ENCODE results near the gene FGFR1OP2. TPM values are rescaled to one million over a fixed set of nuclear protein-coding genes. Genes with fewer than 3 reads are reported as not detected.
A peak's percentile ranks its signal among the peaks of the same experiment; 100 is the strongest.

Gene FGFR1OP2
- total RNA-seq, 4 donors from 2014 or later, result 26.6 to 65.4 (median 41.3) TPM

GRCh38 chr12:26928661-26929060 lies 9.6 kb upstream of the FGFR1OP2 start:
- Histone ChIP-seq H3K9me3 (no peaks in the 10 kb centered on the region), H3K27me3 (no peaks in the 10 kb centered on the region), H3K27ac (no peak overlapping the region), H3K36me3 (peaks cover 0 to 84% (median 3%) of the 10 kb centered on the region in 3 donors), H3K4me1 (no peaks in the 10 kb centered on the region), H3K4me3 (no peak overlapping the region)
- intact Hi-C loops (cut with DNase I), result no loop called here
- no peak for DNase-seq
- TF ChIP-seq, protein P1, sequence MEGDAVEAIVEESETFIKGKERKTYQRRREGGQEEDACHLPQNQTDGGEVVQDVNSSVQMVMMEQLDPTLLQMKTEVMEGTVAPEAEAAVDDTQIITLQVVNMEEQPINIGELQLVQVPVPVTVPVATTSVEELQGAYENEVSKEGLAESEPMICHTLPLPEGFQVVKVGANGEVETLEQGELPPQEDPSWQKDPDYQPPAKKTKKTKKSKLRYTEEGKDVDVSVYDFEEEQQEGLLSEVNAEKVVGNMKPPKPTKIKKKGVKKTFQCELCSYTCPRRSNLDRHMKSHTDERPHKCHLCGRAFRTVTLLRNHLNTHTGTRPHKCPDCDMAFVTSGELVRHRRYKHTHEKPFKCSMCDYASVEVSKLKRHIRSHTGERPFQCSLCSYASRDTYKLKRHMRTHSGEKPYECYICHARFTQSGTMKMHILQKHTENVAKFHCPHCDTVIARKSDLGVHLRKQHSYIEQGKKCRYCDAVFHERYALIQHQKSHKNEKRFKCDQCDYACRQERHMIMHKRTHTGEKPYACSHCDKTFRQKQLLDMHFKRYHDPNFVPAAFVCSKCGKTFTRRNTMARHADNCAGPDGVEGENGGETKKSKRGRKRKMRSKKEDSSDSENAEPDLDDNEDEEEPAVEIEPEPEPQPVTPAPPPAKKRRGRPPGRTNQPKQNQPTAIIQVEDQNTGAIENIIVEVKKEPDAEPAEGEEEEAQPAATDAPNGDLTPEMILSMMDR (IDR thresholded peaks at IDR 0.05), result no peak
- TF ChIP-seq POLR2A (IDR thresholded peaks at IDR 0.05), result no peak
- WGBS, 2 donors, result 92 to 95% methylated on average over 4 to 5 of the region's 5 CpGs

DNA sequence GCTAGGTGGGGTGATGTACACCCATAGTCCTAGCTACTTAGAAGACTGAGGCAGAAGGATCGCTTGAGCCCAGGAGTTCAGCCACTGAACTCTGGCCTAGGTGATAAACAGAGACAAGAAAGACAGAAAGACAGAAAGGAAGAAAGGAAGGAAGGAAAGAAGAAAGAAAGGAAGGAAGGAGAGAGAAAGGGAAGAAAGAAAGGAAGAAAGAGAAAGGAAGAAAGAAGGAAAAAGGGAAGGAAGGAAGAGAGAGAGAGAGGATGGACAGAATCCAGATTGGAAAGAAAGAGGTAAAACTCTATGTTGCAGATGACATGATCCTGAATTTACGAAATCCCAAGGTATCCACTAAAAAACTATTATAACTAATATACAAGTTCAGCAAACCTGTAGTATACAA lies 8.7 kb upstream of the FGFR1OP2 start:
- Histone ChIP-seq H3K27me3 (no peaks in the 10 kb centered on the region), H3K4me3 (no peak overlapping the region), H3K4me1 (peaks cover 0 to 3% (median 0%) of the 10 kb centered on the region in 3 donors), H3K36me3 (peaks cover 0 to 81% (median 3%) of the 10 kb centered on the region in 3 donors), H3K9me3 (no peaks in the 10 kb centered on the region), H3K27ac (no peak overlapping the region)
- TF ChIP-seq, protein P1 (IDR thresholded peaks at IDR 0.05), result no peak
- intact Hi-C loops (cut with DNase I), result no loop called here
- 93 to 94% methylated on average over 2 of the region's 2 CpGs for WGBS, 2 donors
- no peak for DNase-seq

DNA sequence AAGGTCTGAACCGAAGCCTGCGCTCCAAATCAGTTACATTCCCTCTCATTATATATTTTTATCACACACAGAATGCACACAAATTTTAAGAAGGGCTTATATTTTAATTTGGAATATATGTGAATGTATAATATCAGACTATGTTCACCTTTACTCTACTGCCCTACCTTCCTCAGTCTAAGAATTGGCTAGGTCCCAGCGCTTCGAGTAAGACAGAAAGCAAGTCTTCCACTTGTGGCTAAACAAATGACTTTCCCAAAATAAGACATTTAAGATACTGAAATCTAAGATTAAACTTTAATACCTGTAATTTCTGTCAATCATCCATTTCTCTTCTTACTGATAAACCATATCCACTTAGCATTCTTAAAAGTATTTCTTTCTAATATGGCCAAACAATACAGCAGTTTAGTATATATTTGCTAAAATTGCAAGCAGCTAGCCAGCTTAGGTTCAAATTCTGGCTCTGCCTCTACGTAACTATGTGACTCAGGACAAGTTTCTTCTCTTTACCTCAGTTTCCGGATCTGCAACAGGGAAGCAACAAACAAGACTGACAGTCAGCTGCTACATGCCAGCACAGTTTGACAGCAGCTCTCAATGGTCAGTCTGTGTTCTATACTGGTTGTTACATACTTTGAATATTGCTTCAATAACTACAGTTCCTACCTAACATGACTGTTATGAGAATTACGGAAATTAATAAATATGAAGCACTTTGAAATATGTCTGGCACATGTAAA lies 2.5 kb upstream of the FGFR1OP2 start:
- Histone ChIP-seq H3K4me3 (peak overlapping the region in 1 of 4 donors; percentile 94), H3K36me3 (peaks cover 0 to 32% (median 0%) of the 10 kb centered on the region in 3 donors), H3K4me1 (peaks cover 9 to 51% (median 17%) of the 10 kb centered on the region in 3 donors), H3K27ac (peak overlapping the region in 2 of 4 donors; percentile 95 to 99), H3K27me3 (no peaks in the 10 kb centered on the region), H3K9me3 (no peaks in the 10 kb centered on the region)
- intact Hi-C loops (cut with DNase I), result no loop called here
- 57 to 58% methylated on average over 7 of the region's 7 CpGs for WGBS, 2 donors
- DNase-seq, result no peak
- no peak for TF ChIP-seq POLR2A (IDR thresholded peaks at IDR 0.05)
- TF ChIP-seq, protein P1 (IDR thresholded peaks at IDR 0.05), result no peak

DNA sequence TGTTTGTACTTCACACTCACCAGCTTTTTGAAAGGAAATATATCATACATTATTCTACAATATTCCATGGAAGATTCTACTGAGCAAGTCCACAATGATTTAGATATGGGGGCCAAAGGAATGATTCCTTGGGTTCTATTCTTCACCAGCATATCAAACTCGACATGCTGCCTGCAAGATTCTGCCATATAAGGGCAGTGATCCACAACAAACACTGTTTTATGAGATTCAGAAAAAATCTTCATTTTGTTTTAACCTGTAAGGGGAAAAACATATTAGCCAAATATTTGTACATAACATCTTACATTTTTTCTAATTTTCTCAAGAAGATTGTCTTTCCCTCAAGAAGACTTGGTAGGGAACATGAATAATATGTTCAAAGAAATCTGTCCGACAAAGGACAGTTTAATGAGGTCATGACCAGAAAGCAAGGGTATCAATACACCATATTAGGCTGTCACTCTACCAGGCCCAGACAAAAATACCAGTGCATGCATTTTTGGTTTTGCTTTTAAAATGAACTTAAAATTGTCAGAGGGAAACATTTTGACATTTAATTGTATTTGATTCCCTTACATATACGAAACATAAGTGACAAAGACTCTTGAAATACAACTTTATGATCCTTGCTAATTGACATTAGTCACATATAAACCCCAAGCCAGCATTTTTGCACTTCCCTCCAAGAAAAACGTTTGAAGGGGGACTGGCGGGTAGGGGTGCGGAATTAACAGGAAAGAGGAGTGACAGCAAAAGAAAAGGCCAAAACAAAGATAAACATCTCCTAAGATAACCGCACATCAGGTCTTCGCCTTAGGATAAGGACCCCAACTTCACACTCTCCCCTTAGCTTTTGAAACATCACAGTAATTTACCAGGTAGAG lies 1.5 kb upstream of the FGFR1OP2 start:
- intact Hi-C loops (cut with DNase I), result no loop called here
- 7% methylated on average over 8 of the region's 8 CpGs for WGBS, 2 donors
- TF ChIP-seq, protein P1 (IDR thresholded peaks at IDR 0.05), result no peak
- TF ChIP-seq POLR2A (IDR thresholded peaks at IDR 0.05), result no peak
- Histone ChIP-seq H3K36me3 (peaks cover 0 to 22% (median 0%) of the 10 kb centered on the region in 3 donors), H3K9me3 (no peaks in the 10 kb centered on the region), H3K27ac (peak overlapping the region; percentile 95 to 99 (median 96)), H3K27me3 (no peaks in the 10 kb centered on the region), H3K4me1 (peaks cover 9 to 61% (median 17%) of the 10 kb centered on the region in 3 donors), H3K4me3 (peak overlapping the region; percentile 89 to 98 (median 95))
- no peak for DNase-seq

- intact Hi-C loops (cut with DNase I), result no loop called here
- Histone ChIP-seq H3K4me1 (peaks cover 9 to 67% (median 17%) of the 10 kb centered on the region in 3 donors), H3K4me3 (peak overlapping the region; percentile 89 to 98 (median 95)), H3K9me3 (no peaks in the 10 kb centered on the region), H3K27me3 (no peaks in the 10 kb centered on the region), H3K27ac (peak overlapping the region; percentile 95 to 99 (median 96)), H3K36me3 (peaks cover 0 to 16% (median 0%) of the 10 kb centered on the region in 3 donors)
- DNase-seq, result no peak
- TF ChIP-seq, protein P1 (IDR thresholded peaks at IDR 0.05), result no peak
- TF ChIP-seq POLR2A (IDR thresholded peaks at IDR 0.05), result no peak
- WGBS, 2 donors, result 0 to 1% methylated on average over 9 to 10 of the region's 10 CpGs
Observed at GRCh38 chr12:26937443-26937862, 817 bp upstream of the FGFR1OP2 start.

Measured in esophagus squamous epithelium (tissue), 5 donors.